ENCODE results near the gene KIF1A. TPM values are rescaled to one million over a fixed set of nuclear protein-coding genes. Genes with fewer than 3 reads are reported as not detected.

KIF1A gene
- total and polyA plus RNA-seq, 2 of the 8 experiments (the other 6 are each of a cell fraction or from before 2014, with no cell fraction given), result 61.3 to 281 TPM

DNA sequence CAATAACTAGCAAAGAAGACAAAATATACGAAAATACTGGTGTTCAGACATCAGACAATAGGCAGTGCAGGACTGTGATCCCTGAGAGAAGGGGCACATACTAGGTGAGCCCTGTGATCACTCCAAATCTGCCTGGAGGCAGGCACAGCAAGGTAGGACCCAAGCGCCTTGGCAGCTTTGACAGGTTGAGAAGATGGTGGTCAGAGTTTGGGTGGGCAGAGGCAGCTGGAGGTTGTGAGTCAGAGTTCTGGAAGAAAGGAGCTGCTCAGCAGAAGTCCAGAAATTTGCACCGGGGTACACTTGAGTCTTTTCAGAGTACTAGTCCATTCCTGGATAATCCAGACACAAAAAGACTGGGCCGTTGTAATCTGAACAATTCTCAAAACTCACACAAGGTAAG, 14.0 kb downstream of the KIF1A start (continued):
- no peak for TF ChIP-seq CTBP2 (IDR thresholded peaks at IDR 0.05; ENCODE audit: borderline replicate concordance, insufficient read depth, insufficient read length, low read length)
- no peak for TF ChIP-seq MAX (IDR thresholded peaks at IDR 0.05)
